Measurements from ENCODE around the gene GALNT8.

- TF ChIP-seq POLR2AphosphoS5 (IDR thresholded peaks at IDR 0.05; ENCODE audit: low read depth, low read length), result no peak
- no peak for TF ChIP-seq POLR2A (IDR thresholded peaks at IDR 0.05; ENCODE audit: low read depth, low read length)
- TF ChIP-seq TAF1 (IDR thresholded peaks at IDR 0.05; ENCODE audit: borderline replicate concordance, low read depth, low read length), result no peak
These were observed 59.5 kb downstream of the GALNT8 start for GRCh38 chr12:4779749-4780148.

Measured in GM12892 (cell line).